Stimulated activated CD4-positive, alpha-beta T cell treated with anti-CD3 and anti-CD28 coated beads, TNF-alpha, amount 100 ng/mL, for 24 hours (primary cell): ENCODE measurements around the gene BLVRB.
"Not testable (repeated sequence)": the region's sequence is repeated elsewhere in the genome, so short reads cannot be mapped to it uniquely, and the experiment has no call there.

Source experiments
- DNase-seq, 3 experiments: peaks; one replicate each; pipeline ENCODE4 v3.0.0-alpha.2; 2020; ENCODE audit warnings: low read depth in 3 of 3

BLVRB gene

GRCh38 chr19:40450664-40451063 lies 14.9 kb downstream of the BLVRB start:
- DNase-seq: no peak

GRCh38 chr19:40449506-40449905 lies 16.0 kb downstream of the BLVRB start:
- DNase-seq: no peak

DNA sequence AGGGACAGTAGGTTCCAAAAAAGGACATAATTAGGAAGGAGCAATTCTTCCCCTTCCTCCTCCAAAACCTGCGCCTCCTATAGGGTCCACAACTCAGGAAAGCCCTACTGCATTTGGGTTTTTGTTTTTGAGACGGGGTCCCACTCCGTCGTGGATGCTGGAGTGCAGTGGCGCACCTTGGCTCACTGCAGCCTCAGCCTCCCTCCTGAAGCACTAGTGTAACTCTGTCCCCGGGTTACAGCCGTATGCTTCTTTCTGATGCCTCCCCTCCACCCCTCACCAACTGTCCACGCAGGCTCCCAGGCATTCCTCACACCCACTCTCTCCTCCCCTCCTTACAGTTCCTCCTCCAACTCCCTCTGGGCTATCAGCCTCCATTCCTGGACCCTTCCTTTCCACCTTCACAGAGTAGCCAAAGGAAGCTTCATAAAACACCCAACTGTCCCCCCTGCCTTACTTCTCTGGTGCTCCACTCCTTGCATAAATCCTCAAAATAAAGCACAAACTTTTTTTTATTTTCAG lies 19.2 kb downstream of the BLVRB start:
- no peak for DNase-seq

DNA sequence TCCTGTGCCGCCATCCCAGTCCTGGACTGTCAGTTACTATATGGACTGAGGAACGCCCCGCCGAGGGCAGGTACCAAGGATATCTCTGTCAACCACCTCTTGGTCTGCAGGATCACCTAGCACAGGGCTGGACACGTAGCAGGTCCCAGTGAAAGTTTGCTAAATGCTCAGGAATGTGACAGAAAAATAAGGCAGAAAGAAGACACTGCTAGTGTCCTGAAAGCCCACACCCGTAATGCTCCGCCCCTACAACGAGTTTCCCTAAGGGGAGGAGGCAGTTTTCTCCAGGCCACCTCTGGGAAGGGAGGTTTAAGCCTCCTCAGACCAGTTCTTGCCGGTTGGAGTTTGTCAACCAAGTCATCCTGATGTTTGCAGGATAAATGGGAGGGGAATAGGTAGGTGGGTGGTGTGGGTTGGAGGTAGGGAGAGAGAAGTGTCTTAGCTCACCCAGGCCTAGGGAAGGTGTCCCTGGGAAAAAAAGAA lies 19.7 kb downstream of the BLVRB start:
- DNase-seq: no peak

DNA sequence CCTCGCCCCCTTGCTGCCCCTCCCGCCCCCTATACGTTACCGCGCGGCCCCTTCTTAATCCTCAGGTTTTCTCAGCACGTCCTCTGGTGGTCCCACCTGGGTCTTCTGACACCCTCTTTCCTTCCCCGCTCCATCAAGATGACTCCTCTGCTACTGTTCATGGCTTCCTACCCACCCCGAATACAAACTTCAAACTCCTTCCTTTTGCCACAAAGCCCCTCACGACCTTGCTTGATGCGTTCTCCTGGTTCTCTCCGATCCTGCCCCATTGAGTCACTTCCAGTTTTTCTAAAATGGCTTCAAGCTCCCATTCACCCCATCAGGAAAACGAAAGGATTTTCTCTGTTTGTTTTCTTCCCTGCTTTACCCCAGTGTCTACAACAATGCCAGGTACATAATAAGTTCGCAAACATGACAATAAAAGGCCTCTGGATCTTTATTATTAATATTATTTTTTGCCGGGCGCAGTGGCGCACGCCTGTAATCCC lies 20.7 kb downstream of the BLVRB start:
- no peak for DNase-seq

- DNase-seq: peak; percentile 92 to 97 (median 94)
These were observed 21.3 kb downstream of the BLVRB start, which contains the start of gene SERTAD3 for GRCh38 chr19:40444000-40444824. SERTAD3 (minus strand) TSS chr19:40444335; CDS start chr19:40442080, 2,255 bp downstream.

DNA sequence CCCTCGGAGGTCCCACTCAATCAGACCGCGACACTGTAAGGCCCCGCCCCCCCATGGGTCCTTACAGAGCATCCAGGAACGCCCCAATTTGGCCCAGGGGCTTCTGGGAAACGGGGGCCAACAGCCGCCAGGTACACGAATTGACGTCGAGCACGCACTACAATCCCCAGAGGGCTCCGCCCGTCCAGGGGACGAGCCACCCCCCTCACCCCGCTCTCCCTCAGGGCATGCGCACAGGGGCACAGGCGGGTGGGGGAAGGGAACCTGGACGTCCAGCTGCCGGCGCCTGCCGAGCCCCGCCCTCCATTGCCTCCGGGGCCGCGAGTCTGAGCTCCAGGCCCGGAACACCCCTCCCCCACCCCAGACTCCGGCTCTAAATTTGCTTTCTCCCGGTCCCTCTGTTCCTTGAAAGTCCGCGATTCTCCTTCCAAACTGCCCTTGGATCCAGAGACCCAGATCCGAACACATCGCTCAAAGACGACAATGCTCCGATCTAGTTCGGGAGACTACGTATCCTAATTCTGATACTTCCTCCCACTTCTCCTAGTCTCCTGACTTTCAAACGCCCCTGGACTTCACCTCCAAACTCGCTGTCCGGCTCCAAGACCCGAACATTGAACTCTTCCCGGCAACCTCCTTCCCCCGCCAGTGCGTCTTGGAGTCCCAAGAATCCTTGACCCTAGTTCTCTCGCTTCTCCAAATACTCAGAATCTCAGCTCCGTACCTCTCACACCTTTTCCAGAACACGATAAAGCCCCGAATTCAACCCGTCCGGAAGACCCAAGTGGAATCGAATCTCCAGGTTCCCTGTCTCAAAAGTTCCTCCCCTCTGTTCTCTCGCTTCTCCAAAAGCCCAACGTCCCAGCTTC lies 22.2 kb downstream of the BLVRB start:
- peak; percentile 96 to 100 (median 99) for DNase-seq

DNA sequence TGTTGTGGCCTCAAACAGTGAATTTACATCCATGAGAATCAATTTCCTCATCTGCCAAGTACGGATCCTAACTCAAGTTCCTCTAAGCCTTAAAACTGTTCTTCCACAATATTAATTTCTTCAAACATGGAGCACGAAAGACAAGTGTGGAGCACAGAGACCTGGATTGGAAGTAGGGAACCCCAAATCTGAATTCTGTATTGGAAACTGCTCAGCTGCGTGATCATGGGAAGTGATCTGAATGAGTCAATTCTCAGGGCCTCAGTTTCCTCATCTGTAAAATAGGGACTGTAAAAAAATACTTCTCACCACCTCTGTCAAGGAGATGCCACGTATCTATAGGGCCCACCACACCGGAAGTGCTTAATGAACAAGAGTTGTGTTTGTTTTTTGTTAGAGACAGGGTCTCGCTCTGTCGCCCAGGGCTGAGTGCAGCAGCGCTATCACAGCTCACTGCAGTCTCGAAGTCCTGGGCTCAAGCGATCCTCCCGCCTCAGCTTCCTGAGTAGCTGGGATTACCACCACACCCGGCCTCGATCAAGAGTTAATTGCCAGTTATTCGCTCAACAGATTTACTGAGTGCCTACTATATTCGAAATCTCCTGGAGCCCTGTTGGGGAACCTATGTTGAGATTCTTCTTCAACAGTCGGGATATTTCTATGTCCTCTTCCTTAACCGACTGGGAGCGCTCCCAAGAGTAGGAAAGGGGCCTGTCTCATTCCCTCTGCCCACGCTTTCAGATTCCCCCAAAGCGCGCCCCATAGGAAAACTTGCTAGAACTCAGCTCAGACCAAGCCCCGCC lies 23.0 kb downstream of the BLVRB start:
- DNase-seq: no peak

DNA sequence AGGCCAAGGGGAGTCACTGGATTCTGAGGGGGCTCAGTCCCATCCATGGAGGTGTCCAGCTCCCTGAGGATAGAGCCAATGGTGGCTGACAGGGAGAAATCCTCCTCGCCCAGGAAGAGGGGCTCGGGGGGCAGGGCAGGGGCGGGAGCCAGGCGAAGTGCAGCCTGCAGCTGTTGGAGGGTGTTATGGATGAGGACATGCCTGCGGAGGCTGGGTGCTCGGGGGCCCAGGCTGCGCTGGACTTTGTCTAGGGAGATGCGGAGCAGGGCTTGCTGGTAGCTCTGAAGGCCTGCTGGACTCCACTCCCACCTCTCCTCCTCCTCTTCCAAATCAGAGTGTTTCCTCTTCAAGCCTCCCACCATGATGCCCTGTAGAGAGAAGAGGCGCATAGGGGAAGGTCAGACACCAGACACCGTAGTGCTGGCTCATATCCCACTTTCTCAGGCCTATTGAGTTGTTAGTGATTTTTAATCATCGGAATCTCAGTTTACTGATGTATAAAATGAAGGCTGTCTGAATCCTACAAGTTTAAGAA lies 23.8 kb downstream of the BLVRB start:
- no peak for DNase-seq

- no peak for DNase-seq
These were observed 27.3 kb downstream of the BLVRB start for GRCh38 chr19:40438284-40438683.

DNA sequence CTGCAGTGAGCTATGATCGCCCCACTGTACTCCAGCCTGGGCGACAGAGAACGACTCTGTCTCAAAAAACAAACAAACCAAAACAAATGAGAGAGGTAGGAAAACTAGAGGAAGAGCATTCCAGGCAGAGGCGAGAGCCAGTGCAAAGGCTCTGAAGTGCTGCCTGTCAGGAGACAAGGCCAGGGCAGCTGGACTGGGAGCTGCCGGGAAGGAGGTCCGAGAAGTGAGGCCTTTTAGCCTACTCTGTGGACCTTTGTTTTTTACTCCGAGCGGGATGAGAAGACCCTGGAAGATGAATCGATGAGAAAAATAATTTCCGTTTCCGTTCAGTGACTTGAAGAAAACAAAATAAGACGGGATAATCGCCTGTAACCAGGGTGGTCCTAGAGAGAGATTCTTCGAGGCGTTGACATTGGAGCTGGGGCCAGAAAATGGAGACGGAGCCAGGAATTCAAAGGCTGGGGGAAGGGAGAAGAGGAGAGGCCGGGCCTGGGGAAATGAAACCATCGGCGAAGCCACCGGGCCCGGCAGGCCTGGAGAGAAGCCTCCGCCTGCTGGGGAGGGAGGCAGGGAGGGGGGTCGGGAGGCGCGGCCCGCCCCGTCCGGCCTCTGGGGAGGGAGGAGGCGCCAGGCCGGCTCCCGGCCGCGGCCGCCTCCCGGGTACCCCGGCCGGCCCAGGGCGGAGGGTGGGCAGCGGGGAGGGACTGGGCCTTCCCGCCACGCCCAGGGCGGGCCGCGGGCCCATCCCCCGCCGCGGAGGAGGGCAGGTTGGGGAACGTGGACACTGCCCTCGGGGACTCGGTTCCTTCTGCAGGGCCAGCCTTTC lies 31.9 kb downstream of the BLVRB start:
- peak in 1 of 3 experiments; percentile 32 for DNase-seq

DNA sequence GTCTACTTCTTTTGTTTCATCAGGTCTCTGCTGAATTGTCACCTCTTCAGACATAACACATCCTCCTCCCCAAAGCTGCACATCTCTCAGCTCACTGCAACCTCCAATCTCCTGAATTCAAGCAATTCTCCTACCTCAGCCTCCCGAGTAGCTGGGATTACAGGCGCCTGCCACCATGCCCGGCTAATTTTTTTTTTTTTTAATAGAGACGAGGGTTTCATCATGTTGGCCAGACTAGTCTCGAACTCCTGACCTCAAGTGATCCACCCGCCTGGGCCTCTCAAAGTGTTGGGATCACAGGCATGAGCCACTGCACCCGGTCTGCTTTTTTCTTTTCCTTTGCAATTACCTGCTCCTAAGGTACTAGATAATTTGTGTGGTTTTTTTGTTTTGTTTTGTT lies 32.8 kb downstream of the BLVRB start:
- DNase-seq: not testable (repeated sequence)

DNA sequence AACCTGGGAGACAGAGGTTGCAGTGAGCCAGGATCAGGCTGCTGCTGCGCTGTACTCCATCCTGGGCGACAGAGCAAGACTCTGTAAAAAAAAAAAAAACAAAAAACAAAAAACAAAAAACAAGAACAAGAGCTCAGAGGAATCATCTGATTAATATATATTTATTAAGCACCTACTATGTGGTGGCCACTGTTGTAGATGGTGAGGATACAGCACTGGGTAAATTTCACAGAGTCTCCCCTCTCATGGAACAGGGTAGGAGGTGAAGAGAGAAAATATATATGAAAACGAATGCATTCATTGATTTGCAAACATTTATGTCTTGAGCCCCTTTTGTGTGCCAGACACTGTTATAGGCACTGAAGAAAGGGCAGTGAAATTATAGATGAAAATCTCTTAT lies 33.8 kb downstream of the BLVRB start:
- no peak for DNase-seq

- DNase-seq: not testable (repeated sequence)
These were observed 35.3 kb downstream of the BLVRB start for GRCh38 chr19:40430242-40430641.

GRCh38 chr19:40428197-40428596 lies 37.3 kb downstream of the BLVRB start:
- DNase-seq: not testable (repeated sequence)

DNA sequence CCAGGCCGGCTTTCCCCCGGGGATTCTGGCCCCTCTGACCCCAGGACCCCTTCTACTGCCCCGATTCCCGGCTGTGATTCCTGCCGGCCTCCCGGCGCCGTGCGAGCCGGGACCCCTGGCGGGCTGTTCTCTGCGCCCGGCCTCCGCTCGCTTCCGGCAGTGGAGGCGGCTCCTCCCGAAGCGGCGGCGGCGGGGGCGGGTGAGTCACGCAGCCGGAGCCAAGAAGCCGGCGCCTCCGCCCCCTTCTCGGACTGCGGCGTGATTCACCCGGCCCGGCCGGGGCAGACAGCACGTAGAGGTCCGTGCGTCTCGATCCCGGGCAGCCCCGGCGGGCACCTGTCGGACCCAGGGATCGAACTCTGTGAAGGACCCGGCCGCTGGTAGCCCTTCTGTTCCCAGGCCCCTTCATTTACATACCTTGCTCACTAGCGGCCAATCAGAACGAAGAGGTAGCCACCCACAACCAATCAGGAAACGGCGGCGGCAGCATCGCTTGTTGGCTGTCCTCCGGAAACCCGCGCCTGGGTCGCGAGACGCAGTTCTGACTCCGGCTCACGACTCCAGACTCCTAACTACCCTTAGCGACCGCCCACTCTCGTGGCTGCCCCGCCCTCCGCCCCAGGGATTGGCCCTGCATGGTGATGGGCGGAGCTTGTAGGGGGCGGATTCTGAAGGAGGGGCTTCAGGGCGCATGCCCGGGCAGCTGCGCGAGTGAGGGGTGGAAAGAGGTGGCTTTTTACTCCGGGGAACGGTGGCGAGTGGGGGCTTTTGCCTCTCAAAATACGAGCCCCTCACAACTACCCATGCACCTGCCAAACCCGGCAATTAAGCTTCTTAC lies 39.9 kb downstream of the BLVRB start, which contains the start of gene SERTAD1:
TSS of gene SERTAD1 (minus strand) at position 543 of the 838 bp plus-strand sequence. CDS start 2,446 bp downstream, outside the sequence.
- DNase-seq: peak; percentile 100

DNA sequence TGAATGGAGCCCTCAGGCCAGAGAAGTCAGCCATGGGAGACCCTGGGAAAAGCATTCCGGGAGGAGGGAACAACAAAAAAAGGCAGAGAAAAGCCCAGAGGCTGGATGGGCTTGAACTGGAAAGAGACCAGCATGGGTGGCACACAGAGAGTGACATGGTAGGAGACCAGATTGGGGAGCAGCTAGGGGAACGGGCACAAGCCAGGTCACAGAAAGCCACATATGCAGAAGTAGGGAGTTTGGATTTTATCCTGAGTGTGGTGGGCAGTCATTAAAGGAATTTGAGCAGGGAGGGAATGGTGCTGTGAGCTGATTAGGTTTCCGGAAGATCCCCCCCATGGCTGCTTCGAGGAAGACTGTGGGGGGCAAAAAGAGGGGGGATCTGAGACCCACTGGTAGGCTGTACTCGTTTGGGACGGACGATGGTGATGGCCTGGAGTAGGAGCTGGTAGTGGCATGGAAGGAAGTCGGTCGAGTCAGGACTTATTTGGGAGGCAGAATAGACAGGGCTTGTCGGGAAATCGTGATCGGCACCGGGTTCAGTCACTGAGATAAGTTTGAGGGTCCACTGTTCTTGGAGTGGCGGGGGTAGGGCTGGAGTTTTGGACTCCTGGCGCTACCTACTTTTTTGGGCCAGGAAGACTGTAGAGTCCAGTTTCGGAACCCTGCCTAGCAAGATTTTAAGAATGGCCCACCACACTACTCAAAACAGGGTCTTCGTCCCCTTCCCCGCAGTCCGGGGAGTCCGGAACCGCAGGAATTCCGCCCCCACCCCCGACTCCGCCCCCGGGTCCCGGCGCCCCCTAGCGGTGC lies 40.7 kb downstream of the BLVRB start:
- DNase-seq: no peak

DNA sequence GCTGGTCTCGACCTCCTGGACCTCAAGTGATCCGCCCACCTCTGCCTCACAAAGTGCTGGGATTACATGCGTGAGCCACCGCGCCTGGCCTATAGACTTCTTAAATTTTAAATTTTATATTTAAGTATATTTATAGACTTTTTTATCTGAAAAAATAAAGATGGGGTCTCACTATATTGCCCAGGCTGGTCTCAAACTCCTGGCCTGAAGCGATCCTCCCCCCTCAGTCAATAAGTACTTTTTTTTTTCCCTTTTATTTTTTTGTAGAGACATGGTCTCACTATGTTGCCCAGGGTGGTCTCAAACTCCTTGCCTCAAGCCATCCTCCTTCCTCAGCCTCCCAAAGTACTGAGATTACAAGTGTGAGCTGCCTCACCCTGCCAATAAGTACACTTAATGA lies 41.6 kb downstream of the BLVRB start:
- no peak for DNase-seq
